Endothelial cell of hepatic sinusoid (primary cell): ENCODE data around the gene PTPRG.

Source experiments
- in situ Hi-C: cut with HindIII; loops from 2 replicates; pipeline ENCODE4 v1.10.0; 2017; ENCODE audit warnings: low sequenced_read_pairs

Gene PTPRG

GRCh38 chr3:62266668-62267283, 705.4 kb downstream of the PTPRG start:
- in situ Hi-C loops = no loop called here

DNA sequence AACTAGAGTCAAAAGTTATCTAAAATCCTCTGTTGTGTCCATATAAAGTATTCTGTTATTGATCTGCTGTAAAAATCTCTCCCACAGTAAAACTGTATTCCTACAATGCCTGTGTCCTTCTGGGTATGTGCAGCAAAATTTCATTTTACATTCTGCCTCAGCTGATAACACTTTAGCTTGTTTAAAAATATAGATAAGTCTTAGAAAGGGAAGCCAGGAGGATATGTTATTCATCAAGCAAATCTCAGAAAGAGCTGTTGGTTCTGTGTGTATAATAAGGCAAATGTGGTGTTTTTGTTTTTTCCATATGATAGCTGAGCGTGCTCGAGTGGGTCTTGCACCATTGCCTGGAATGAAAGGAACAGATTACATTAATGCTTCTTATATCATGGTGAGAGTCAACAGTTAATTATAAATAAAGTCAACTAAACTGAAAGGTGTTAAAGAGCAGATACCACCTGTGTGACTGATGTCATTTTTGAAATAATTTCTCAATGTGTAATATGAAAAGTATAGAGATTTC, 715.3 kb downstream of the PTPRG start:
- in situ Hi-C loops = no loop called here

DNA sequence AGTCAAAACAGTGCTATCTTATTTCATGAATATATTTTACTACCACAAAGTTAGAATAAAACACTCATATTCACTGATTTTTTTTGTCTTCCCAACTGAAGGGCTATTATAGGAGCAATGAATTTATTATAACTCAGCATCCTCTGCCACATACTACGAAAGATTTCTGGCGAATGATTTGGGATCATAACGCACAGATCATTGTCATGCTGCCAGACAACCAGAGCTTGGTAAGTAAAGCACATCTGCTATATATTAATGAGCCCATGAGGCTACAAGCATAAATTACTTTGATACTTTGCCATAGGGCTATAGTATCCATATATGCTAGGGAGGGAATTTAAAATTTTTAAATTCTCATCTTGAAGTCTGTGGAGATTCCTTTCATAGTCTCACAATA, 716.1 kb downstream of the PTPRG start:
- in situ Hi-C loops = no loop called here

DNA sequence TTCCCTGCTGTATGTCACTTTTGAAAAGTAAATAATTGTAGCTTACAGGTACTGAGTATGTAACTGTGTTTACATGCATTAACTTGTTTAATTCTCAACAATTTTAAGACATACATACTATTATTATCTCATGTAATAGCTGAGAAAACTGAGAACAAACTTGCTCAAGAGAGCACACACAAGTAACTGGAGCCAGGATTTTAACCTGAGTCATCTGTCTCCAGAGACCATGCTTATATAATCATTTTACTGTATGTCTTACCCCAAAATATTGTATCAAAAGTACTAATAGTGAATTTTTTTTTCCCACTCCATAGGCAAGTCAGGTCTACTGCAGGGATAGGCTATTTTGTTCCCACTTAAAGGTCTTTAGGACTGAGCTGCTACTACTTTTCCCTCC, 716.6 kb downstream of the PTPRG start:
- in situ Hi-C loops = no loop called here

- in situ Hi-C loops = no loop called here
Observed at GRCh38 chr3:62281726-62282125, 720.4 kb downstream of the PTPRG start.

DNA sequence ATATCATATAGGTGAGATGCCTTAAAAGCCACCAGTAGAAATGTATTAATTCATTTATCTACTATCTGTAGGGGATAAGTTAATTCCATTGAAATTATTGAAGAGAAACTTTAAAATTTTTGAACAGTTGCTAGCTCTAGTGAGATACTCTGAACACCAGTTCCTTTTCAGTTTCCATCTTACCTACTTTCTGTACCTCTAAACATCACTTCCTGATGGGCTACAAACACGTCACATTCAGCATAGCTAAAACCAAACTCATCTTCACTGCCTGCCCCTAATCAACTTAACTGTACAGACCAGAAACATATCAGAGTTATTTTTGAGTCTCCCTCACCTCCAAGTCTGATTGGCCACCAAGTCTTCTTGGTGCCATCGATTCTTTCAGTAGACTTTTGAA, 723.1 kb downstream of the PTPRG start:
- in situ Hi-C loops = no loop called here

DNA sequence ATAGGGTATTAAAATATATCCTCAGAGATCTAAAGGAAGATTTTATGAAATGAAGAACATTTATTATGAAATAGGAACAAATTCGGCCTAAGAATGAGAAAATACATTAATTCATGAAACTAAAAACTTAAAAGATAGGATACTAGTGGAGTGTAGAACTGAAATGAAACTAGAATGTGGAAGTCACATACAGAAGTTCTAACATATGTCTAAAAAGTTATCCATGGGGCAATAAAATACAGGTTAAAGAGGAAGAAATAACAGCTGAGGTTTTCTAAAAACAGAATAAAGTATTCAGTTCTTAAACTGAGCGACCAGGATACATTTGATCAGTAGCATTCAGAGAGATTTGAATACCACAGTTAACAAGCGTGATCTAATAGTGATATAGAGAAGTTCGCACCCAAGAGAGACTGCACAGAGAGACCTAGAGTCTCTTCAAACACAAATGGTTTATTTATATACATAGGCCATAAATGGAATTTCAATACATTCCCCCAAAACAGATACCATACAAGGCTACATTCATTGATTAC, 726.1 kb downstream of the PTPRG start:
- in situ Hi-C loops = no loop called here

DNA sequence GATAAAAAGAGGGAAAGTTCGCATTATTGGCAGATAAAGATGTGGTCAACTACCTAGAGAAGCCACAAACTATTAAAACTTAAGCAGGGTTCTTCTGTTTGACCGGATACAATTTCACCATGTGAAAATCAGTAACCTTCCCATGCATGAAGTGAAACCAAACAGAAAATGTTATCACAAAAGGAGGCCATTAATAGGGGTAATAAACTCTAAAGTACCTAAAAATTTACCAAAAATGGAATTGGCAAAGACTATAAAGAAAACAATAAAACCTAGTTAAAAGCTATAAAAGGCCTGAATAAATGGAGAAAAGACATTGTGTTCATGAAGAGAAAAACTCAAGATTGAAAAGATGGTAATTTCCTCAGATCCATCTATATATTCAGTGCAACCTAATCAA, 728.6 kb downstream of the PTPRG start:
- in situ Hi-C loops = no loop called here

- in situ Hi-C loops = no loop called here
Observed at GRCh38 chr3:62293051-62293780, 731.8 kb downstream of the PTPRG start.

GRCh38 chr3:62295571-62295970, 734.2 kb downstream of the PTPRG start:
- in situ Hi-C loops = no loop called here

- in situ Hi-C loops = no loop called here
Observed at GRCh38 chr3:62300617-62301016, 739.2 kb downstream of the PTPRG start.

DNA sequence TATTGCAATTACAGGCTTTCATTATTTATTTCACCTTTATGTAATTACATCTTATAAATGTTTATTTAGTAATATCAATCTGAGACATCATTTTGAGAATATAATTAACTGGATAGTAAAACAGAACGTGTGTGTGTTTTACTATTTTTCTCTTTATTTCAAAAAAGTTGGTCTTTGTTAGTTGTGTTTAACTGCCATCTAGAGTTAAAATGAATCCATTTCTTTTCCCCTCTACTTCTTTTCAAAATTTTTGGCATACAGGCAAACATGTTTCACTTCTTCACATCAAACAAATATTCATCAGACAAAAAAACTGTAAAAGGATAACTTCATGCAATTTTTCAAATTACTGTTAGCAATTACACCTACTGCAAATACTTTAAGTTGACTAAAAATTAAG, 750.8 kb downstream of the PTPRG start:
- in situ Hi-C loops = no loop called here

DNA sequence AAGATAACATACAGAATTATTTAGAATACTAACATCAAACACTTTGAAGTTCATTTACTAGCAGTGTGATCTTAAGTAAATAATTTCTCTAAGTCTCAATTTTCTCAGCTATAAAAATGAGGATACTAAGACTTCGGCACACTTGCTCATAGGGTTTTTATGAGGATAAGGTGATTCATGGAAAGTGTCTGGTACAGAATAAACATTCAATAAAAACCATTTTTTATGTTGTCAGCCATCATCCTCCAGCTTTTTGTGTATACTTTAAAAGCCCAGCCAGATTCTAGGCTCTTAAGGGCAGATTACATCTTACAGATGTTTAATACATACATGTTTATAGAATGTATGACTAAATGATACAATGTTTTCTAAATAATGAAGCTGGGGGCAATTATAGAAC, 755.2 kb downstream of the PTPRG start:
- in situ Hi-C loops = no loop called here

GRCh38 chr3:62318365-62318751, 757.0 kb downstream of the PTPRG start:
- in situ Hi-C loops = no loop called here

DNA sequence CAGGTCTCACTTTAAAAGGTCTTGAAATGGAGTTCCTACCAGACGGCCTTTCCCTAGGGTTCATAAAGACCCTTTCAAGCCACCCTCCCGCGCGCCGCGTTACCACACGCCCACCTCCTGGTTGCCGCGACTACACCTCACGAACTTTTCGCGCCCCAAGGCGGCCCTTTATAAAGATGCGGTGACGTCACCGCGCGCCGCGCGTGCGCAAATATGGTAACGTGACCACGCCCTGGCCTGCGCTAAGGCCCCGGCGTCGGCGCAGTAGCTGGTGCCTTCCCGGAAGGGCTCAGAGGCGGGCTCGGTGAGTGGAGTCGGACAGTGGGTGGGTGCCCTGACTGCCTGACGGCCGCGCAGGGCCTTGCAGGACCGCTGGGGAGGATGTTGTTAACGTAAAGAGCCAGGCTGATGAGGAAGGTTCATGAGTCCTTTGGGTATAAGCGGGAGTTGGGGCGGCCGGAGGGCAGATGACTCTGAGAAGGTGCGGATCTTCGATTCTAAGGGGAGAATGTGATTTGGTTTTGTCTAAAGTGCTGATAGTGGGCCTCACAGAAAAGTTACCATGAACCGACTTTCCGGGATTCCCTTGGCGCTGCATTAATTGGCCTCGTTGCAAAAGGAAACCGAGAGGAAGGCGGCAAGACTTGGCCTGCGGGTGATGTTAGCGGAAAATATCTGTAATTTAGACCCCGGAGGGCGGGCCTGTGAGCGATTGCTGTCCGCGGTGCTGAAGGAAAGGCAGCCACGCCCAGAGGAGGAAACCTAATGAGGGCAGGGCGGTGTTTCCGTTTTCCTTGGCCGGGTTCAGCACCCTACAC, 757.6 kb downstream of the PTPRG start:
- in situ Hi-C loops = no loop called here

DNA sequence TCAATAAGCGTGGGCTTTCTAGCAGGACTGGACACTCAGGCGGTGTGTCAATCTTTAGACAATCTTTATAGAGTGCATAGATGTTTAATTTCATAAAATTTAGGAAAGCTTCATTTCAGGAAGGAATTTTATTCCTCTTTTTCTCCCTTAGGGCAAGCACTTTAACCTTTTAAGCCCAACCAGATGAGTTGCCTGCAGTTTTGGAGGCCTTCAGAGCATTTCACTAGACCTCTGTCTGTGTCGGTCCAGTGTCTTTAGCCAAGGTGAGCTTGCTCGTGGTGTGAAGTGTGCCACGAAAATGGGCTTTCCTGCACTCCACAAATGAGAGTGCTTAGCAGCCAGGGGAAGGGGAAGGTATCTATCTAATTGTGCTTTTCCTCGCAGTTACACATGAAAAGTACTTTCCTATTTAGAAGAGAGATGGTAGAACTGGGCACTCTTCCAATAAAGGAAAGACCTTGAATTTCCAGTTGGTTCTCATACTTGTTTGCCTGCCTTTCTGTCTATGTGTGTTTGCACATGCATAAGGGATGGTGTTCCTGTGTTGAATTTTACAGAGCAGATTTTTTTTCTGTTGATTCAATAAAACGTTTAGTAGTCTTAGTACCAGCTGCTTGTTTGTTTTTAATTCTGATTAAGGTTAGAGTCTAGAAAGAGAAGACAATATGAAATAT, 758.3 kb downstream of the PTPRG start:
- in situ Hi-C loops = no loop called here

GRCh38 chr3:62323241-62323640, 761.9 kb downstream of the PTPRG start:
- in situ Hi-C loops = no loop called here

- in situ Hi-C loops = no loop called here
Observed at GRCh38 chr3:62325896-62326295, 764.5 kb downstream of the PTPRG start.

DNA sequence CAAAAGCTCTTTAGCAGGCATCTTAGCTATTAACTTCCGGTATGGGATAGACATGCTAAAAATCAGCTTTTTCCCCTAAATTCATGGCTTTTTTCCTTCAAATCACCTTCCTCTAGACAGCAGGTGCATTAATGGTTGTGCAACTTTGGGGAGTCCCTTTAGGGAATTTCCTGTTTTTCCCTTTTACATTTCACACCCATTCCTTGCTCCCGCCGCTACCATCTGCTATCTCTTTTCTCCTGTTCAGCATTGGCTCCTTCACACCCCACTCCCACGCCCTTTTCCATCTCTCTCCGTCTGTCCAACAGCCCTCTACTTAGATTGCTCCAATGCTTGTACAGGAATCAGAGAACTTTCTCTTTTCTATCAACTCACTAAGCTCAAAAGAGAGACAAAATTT, 768.6 kb downstream of the PTPRG start:
- in situ Hi-C loops = no loop called here

- in situ Hi-C loops = no loop called here
Observed at GRCh38 chr3:62332017-62332416, 770.6 kb downstream of the PTPRG start.

GRCh38 chr3:62332835-62333244, 771.5 kb downstream of the PTPRG start:
- in situ Hi-C loops = no loop called here
